ENCODE measurements around the gene SLC1A7.

The SLC1A7 gene

DNA sequence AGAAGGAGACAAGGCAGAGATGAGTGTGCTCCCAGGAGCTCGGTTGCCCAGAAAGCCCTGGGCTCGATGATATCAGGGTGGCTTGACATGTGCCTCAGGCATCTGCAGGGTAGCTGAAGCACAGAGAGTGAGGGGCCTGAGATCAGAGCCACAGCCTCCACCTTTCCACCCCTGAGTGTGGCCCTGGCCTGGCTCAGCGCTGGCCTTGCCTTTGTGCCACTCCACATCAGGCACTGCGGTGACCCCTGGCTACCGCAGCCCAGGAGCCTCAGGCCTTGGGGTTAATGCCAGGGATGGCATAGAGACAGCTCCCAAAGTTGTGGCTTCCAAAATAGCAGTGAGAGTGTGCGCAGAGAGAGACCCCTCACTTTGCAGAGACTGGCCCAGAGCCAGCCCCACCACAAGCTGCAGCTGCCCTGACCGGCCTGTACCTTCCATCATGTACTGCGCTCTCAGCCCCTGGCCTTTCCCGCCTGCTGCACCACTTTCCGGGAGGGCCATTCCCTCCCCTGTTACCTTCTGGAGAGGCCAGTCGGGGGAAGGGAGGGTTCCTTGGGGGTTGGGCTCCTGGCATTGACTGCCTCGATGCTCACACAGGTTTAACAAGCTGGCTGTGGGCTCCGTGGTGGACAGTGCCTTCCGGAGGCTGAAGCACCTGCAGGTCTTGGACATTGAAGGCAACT, 60.9 kb downstream of the SLC1A7 start:
- no peaks in the 10 kb centered on the region for H3K4me1 ChIP-seq (ENCODE audit: control insufficient read depth, low read length)
- no peaks in the 10 kb centered on the region for H3K36me3 ChIP-seq (ENCODE audit: control insufficient read depth, low read length)
- no peak for TF ChIP-seq EZH2phosphoT487 (IDR thresholded peaks at IDR 0.05; ENCODE audit: borderline replicate concordance, low read length)
- TF ChIP-seq CTCF (IDR thresholded peaks at IDR 0.05; ENCODE audit: low read depth, low read length, poor library complexity, severe bottlenecking) = no peak
- H3F3A ChIP-seq (ENCODE audit: control insufficient read depth, insufficient read depth) = no peaks in the 10 kb centered on the region
- H3K27ac ChIP-seq (ENCODE audit: low read depth, low read length) = no peak overlapping the region
- no peaks in the 10 kb centered on the region for H3K9me2 ChIP-seq (replicated peaks; ENCODE audit: control insufficient read depth, low read length)
- no peak overlapping the region for H3K4me2 ChIP-seq (ENCODE audit: low read length)
- H4K20me1 ChIP-seq (ENCODE audit: control insufficient read depth, insufficient read depth, low read depth, low read length) = no peaks in the 10 kb centered on the region
- H3K9me3 ChIP-seq (ENCODE audit: control insufficient read depth, insufficient read depth, low read length) = no peaks in the 10 kb centered on the region
- no peaks in the 10 kb centered on the region for H3K27me3 ChIP-seq (ENCODE audit: control insufficient read depth, low read length)
- H3K79me2 ChIP-seq (ENCODE audit: control insufficient read depth, low read length) = no peaks in the 10 kb centered on the region
- H3K4me3 ChIP-seq (ENCODE audit: low read length) = no peak overlapping the region

- Histone ChIP-seq H3K27me3 (ENCODE audit: control insufficient read depth, low read length) (no peaks in the 10 kb centered on the region), H3K79me2 (ENCODE audit: control insufficient read depth, low read length) (no peaks in the 10 kb centered on the region), H3K4me1 (ENCODE audit: control insufficient read depth, low read length) (no peaks in the 10 kb centered on the region), H3F3A (ENCODE audit: control insufficient read depth, insufficient read depth) (no peaks in the 10 kb centered on the region), H4K20me1 (ENCODE audit: control insufficient read depth, insufficient read depth, low read depth, low read length) (no peaks in the 10 kb centered on the region), H3K27ac (ENCODE audit: low read depth, low read length) (no peak overlapping the region), H3K9me2 (replicated peaks; ENCODE audit: control insufficient read depth, low read length) (no peaks in the 10 kb centered on the region), H3K9me3 (ENCODE audit: control insufficient read depth, insufficient read depth, low read length) (no peaks in the 10 kb centered on the region), H3K4me3 (ENCODE audit: low read length) (no peak overlapping the region), H3K4me2 (ENCODE audit: low read length) (no peak overlapping the region), H3K36me3 (ENCODE audit: control insufficient read depth, low read length) (no peaks in the 10 kb centered on the region)
- no peak for TF ChIP-seq CTCF (IDR thresholded peaks at IDR 0.05; ENCODE audit: low read depth, low read length, poor library complexity, severe bottlenecking)
- TF ChIP-seq EZH2phosphoT487 (IDR thresholded peaks at IDR 0.05; ENCODE audit: borderline replicate concordance, low read length) = no peak
Observed at GRCh38 chr1:53080769-53081168, 61.7 kb downstream of the SLC1A7 start.

DNA sequence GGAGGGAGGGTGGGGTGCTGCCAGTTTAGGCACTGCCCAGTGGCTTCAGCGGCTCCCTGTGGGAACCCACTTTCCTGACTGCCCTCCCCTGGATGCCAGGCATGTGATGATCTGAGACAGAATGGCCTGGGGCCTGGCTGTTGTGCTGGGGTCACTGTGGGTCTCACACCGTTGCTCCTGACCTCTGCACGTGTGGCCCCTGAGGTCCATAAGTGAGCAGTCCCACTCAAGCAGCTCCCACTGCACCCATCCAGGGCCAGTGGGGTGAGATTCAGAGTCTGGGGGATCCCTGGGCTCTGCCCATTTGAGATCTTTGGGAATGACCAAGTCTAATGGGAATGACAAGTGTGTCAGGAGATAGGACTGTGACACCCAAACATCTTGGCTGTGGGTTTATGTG, 62.4 kb downstream of the SLC1A7 start:
- TF ChIP-seq CTCF (IDR thresholded peaks at IDR 0.05; ENCODE audit: low read depth, low read length, poor library complexity, severe bottlenecking) = no peak
- TF ChIP-seq EZH2phosphoT487 (IDR thresholded peaks at IDR 0.05; ENCODE audit: borderline replicate concordance, low read length) = no peak
- no peaks in the 10 kb centered on the region for H3F3A ChIP-seq (ENCODE audit: control insufficient read depth, insufficient read depth)
- no peak overlapping the region for H3K4me2 ChIP-seq (ENCODE audit: low read length)
- no peaks in the 10 kb centered on the region for H4K20me1 ChIP-seq (ENCODE audit: control insufficient read depth, insufficient read depth, low read depth, low read length)
- H3K27me3 ChIP-seq (ENCODE audit: control insufficient read depth, low read length) = no peaks in the 10 kb centered on the region
- no peaks in the 10 kb centered on the region for H3K36me3 ChIP-seq (ENCODE audit: control insufficient read depth, low read length)
- no peak overlapping the region for H3K4me3 ChIP-seq (ENCODE audit: low read length)
- no peak overlapping the region for H3K27ac ChIP-seq (ENCODE audit: low read depth, low read length)
- no peaks in the 10 kb centered on the region for H3K9me2 ChIP-seq (replicated peaks; ENCODE audit: control insufficient read depth, low read length)
- no peaks in the 10 kb centered on the region for H3K79me2 ChIP-seq (ENCODE audit: control insufficient read depth, low read length)
- H3K9me3 ChIP-seq (ENCODE audit: control insufficient read depth, insufficient read depth, low read length) = no peaks in the 10 kb centered on the region
- no peaks in the 10 kb centered on the region for H3K4me1 ChIP-seq (ENCODE audit: control insufficient read depth, low read length)
